GM12878 (cell line): ENCODE measurements around the gene APOBEC3H. TPM values are rescaled to one million over a fixed set of nuclear protein-coding genes. Genes with fewer than 3 reads are reported as not detected.

ENCODE experiments used
- ATAC-seq: fragments of 200-7000 bp; cut with Tn5 transposase; 3 replicates; pipeline ENCODE4 v1.9.1; 2020; ENCODE audit warnings: mild to moderate bottlenecking, moderate library complexity
- BruUV-seq: library from RNA; stranded (reverse); fragments of 400-500 nt; replicated peaks from 2 replicates; lab custom pipeline; 2021; lab: Mats Ljungman, UMichigan
- CTCF ChIA-PET: fragments of 300-600 bp; sonication (Branson Sonifier 250); formaldehyde crosslinking; extraction: SDS; loops from one replicate; lab custom pipeline; 2021; ENCODE audit warnings: inconsistent platforms; lab: Yijun Ruan, JAX
- POLR2A ChIA-PET: fragments of 350-600 bp; formaldehyde crosslinking; extraction: SDS; loops from one replicate; lab custom pipeline; 2021; ENCODE audit warnings: inconsistent platforms; lab: Charles Lee
- RAD21 ChIA-PET: fragments of 300-600 bp; sonication (Branson Sonifier 250); formaldehyde crosslinking; loops from one replicate; lab custom pipeline; 2023; ENCODE audit warnings: antibody characterized with exemption; ENCODE audit not compliant: unreplicated experiment; lab: Charles Lee
- SMC1A ChIA-PET: fragments of 300-600 bp; sonication (Branson Sonifier 250); formaldehyde crosslinking; loops from one replicate; lab custom pipeline; 2023; ENCODE audit not compliant: unreplicated experiment, uncharacterized antibody; lab: Charles Lee
- DNase-seq: peaks from one replicate; pipeline ENCODE4 v3.0.0-alpha.2; 2011; ENCODE audit warnings: low read depth, low spot score
- FAIRE-seq: peaks from 3 replicates; lab custom pipeline; 2011; peaks lifted over from hg19 to GRCh38; lab: Jason Lieb, UNC
- H2AFZ ChIP-seq: 2 replicates; pipeline ENCODE4 v1.6.0; 2011; ENCODE audit warnings: low read depth, low read length, control low read depth; ENCODE audit not compliant: control insufficient read depth
- H3K27ac ChIP-seq: 2 replicates; pipeline ENCODE4 v1.5.1; 2011; ENCODE audit warnings: control low read depth; ENCODE audit not compliant: control insufficient read depth, insufficient read depth
- H3K27me3 ChIP-seq, 2 experiments: replicated peaks in 1 of 2; 2 replicates each; pipeline versions ENCODE4 v1.6.0 to v1.6.1; 2011; ENCODE audit warnings: low read length in 1 of 2; ENCODE audit not compliant: control insufficient read depth in 2 of 2, insufficient read depth in 2 of 2
- H3K36me3 ChIP-seq, 2 experiments: 2 replicates each; pipeline ENCODE4 v1.5.1; 2011; ENCODE audit warnings: low read length in 1 of 2; ENCODE audit not compliant: control insufficient read depth in 2 of 2, insufficient read depth in 2 of 2
- H3K4me1 ChIP-seq: 2 replicates; pipeline ENCODE4 v1.6.1; 2011; ENCODE audit warnings: mild to moderate bottlenecking, low read length, moderate library complexity, mixed read lengths; ENCODE audit not compliant: control insufficient read depth, insufficient read depth
- H3K4me2 ChIP-seq: 2 replicates; pipeline ENCODE4 v1.6.0; 2011; ENCODE audit warnings: control low read depth; ENCODE audit not compliant: control insufficient read depth, insufficient read depth
- H3K4me3 ChIP-seq: fragments of 200-600 bp; sonication (generic); 2 replicates; pipeline ENCODE4 v1.5.1; 2016
- H3K79me2 ChIP-seq: 2 replicates; pipeline ENCODE4 v1.6.0; 2011; ENCODE audit warnings: low read length; ENCODE audit not compliant: control insufficient read depth, insufficient read depth
- H3K9ac ChIP-seq: 2 replicates; pipeline ENCODE4 v1.8.0; 2011; ENCODE audit warnings: low read length, control low read depth, mixed read lengths; ENCODE audit not compliant: control insufficient read depth, insufficient read depth
- H3K9me3 ChIP-seq: replicated peaks from 3 replicates; pipeline ENCODE4 v1.5.1; 2011; ENCODE audit warnings: mild to moderate bottlenecking, low read length; ENCODE audit not compliant: control insufficient read depth, insufficient read depth
- H4K20me1 ChIP-seq: 2 replicates; pipeline ENCODE4 v1.6.0; 2011; ENCODE audit not compliant: control insufficient read depth, insufficient read depth
- BCL11A ChIP-seq: IDR thresholded peaks from 2 replicates; pipeline ENCODE4 v1.6.1; 2011; ENCODE audit warnings: low read depth, low read length
- BCL3 ChIP-seq: IDR thresholded peaks from 2 replicates; pipeline ENCODE4 v1.6.1; 2011; ENCODE audit warnings: borderline replicate concordance, low read depth, mild to moderate bottlenecking, moderate library complexity, low read length; ENCODE audit not compliant: insufficient read depth, poor library complexity, severe bottlenecking
- CEBPB ChIP-seq, 2 experiments: fragments of 150-350 bp in 1 of 2; IDR thresholded peaks; 2 replicates each; pipeline ENCODE4 v1.6.1; 2012 to 2014; ENCODE audit warnings: low read depth in 2 of 2, low read length in 2 of 2, borderline replicate concordance in 1 of 2, inconsistent platforms in 1 of 2
- CHD4 ChIP-seq: fragments of 200-600 bp; sonication (generic); IDR thresholded peaks from 2 replicates; pipeline ENCODE4 v1.6.1; 2016; ENCODE audit warnings: mild to moderate bottlenecking
- CREM ChIP-seq: IDR thresholded peaks from 2 replicates; pipeline ENCODE4 v1.6.1; 2014; ENCODE audit warnings: antibody characterized with exemption, low read depth
- LARP7 ChIP-seq: fragments of 450-650 bp; IDR thresholded peaks from 2 replicates; pipeline ENCODE4 v1.6.1; 2017; ENCODE audit warnings: mild to moderate bottlenecking
- MEF2A ChIP-seq: IDR thresholded peaks from 2 replicates; pipeline ENCODE4 v1.6.1; 2011; ENCODE audit warnings: low read depth, mild to moderate bottlenecking, low read length, moderate library complexity; ENCODE audit not compliant: insufficient read depth
- MLLT1 ChIP-seq: fragments of 450-650 bp; IDR thresholded peaks from 2 replicates; pipeline ENCODE4 v1.6.1; 2016; ENCODE audit warnings: mild to moderate bottlenecking
- PML ChIP-seq: IDR thresholded peaks from 2 replicates; pipeline ENCODE4 v1.6.1; 2012; ENCODE audit warnings: low read length, inconsistent platforms
- POLR2AphosphoS5 ChIP-seq: IDR thresholded peaks from 2 replicates; pipeline ENCODE4 v1.6.1; 2011; ENCODE audit warnings: mild to moderate bottlenecking, low read length, inconsistent platforms
- RB1 ChIP-seq: fragments of 450-650 bp; formaldehyde crosslinking; IDR thresholded peaks from 2 replicates; pipeline ENCODE4 v1.6.1; 2017; ENCODE audit warnings: mild to moderate bottlenecking, borderline replicate concordance
- SKIL ChIP-seq: fragments of 450-650 bp; IDR thresholded peaks from 2 replicates; pipeline ENCODE4 v1.6.1; 2017; ENCODE audit warnings: mild to moderate bottlenecking, low read depth, inconsistent platforms; ENCODE audit not compliant: poor library complexity, severe bottlenecking
- SP1 ChIP-seq: IDR thresholded peaks from one replicate; pipeline ENCODE4 v1.6.1; 2011; ENCODE audit warnings: low read depth, low read length
- SPI1 ChIP-seq: IDR thresholded peaks from 2 replicates; pipeline ENCODE4 v1.6.1; 2011; ENCODE audit warnings: low read depth, mild to moderate bottlenecking, low read length, moderate library complexity, borderline replicate concordance; ENCODE audit not compliant: insufficient read depth
- SREBF1 ChIP-seq: IDR thresholded peaks from 2 replicates; pipeline ENCODE4 v1.6.1; 2012; ENCODE audit warnings: mild to moderate bottlenecking, low read length
- USF2 ChIP-seq: IDR thresholded peaks from 2 replicates; pipeline ENCODE4 v1.6.1; 2011; ENCODE audit warnings: low read depth, low read length, improper control_type of control experiment, borderline replicate concordance
- WGBS: methylation state at CpG from one replicate; pipeline ENCODE4 v1.1.6; 2016; ENCODE audit warnings: low lambda C conversion rate; ENCODE audit not compliant: insufficient replicate concordance, insufficient coverage; ENCODE audit errors: missing lambda C conversion rate; 5-methylcytosine and 5-hydroxymethylcytosine counted together
- in situ Hi-C: fragments of 300-500 bp; cut with MboI; formaldehyde crosslinking; loops from 9 replicates; pipeline ENCODE4 v1.14.3; 2018; ENCODE audit warnings: mixed read lengths
- intact Hi-C: fragments of 100-400 bp; cut with micrococcal nuclease; formaldehyde crosslinking; loops from one replicate; pipeline ENCODE4 v1.14.2; 2022; ENCODE audit not compliant: unreplicated experiment
- polyA plus RNA-seq, 11 experiments: library from polyadenylated mRNA; depleted of rRNA in 4 of 11; unstranded in 6 of 11; stranded (reverse) in 5 of 11; fragments of >200 nt; fragmentation: Nextera tagmentation in 4 of 11; fragmentation: Illumina TruSeq in 1 of 11; extraction: Ambion mirVana in 4 of 11; extraction: Trizol in 1 of 11; gene quantifications; 1 replicate in 1 of 11; 2 replicates in 10 of 11; pipeline versions ENCODE4 v1.2.1 to v1.2.3, GENCODE V29; 2011 to 2016; ENCODE audit warnings: inconsistent platforms in 2 of 11, missing spikeins in 2 of 11, low read depth in 1 of 11
- total RNA-seq, 4 experiments: library from RNA; depleted of rRNA in 3 of 4; stranded (reverse); fragments of >200 nt in 3 of 4; fragmentation: Illumina TruSeq in 1 of 4; extraction: Trizol in 1 of 4; gene quantifications; 2 replicates each; pipeline versions ENCODE4 v1.2.1 to v1.2.3, GENCODE V29; 2013 to 2021

APOBEC3H gene
- total and polyA plus RNA-seq, 10 of the 15 experiments (the other 5 are each of a cell fraction or from before 2014, with no cell fraction given) = 7.5 to 23.0 (median 14.8) TPM

- intact Hi-C loops = loop anchor here (10.0 kb wide), 1 partner anchor 356 kb away; no protein-coding TSS in a partner anchor
- H3K4me1 ChIP-seq = peaks cover 24% of the 10 kb centered on the region
- H4K20me1 ChIP-seq = no peaks in the 10 kb centered on the region
- TF ChIP-seq SKIL = no peak
- TF ChIP-seq SPI1 = no peak
- no peak for TF ChIP-seq SREBF1
- no peak for TF ChIP-seq USF2
- TF ChIP-seq CREM = no peak
- no peak for TF ChIP-seq PML
- no peak for TF ChIP-seq LARP7
- no peak for TF ChIP-seq MEF2A
- TF ChIP-seq BCL11A = no peak
- TF ChIP-seq CEBPB (IDR thresholded peaks at IDR 0.05; ENCODE audit: borderline replicate concordance in 1 of 2, low read depth in 2 of 2, low read length in 2 of 2) = no peak
- TF ChIP-seq SP1 = no peak
- no peak for TF ChIP-seq RB1
- TF ChIP-seq CHD4 = no peak
- no peak for TF ChIP-seq MLLT1
- no peak for TF ChIP-seq POLR2AphosphoS5
- no peak for TF ChIP-seq BCL3
- no peaks in the 10 kb centered on the region for H3K36me3 ChIP-seq
- H3K9me3 ChIP-seq = no peaks in the 10 kb centered on the region
- ATAC-seq (no peak), DNase-seq (no peak), FAIRE-seq (no peak)
- H3K27ac ChIP-seq = no peak overlapping the region
- H3K79me2 ChIP-seq = no peaks in the 10 kb centered on the region
- CTCF ChIA-PET = interaction anchor here (0.6 to 7.6 kb wide), 5 partner anchors 40 to 252 kb away, joined by 3 to 74 read pairs (median 4); no protein-coding TSS in a partner anchor
- in situ Hi-C loops = loop anchor here (10.0 kb wide), 1 partner anchor 356 kb away; no protein-coding TSS in a partner anchor
- no peak overlapping the region for H2AFZ ChIP-seq
- H3K9ac ChIP-seq = no peak overlapping the region
- no peak overlapping the region for H3K4me2 ChIP-seq
- SMC1A ChIA-PET = interaction anchor here (0.6 to 4.1 kb wide), 8 partner anchors 22 to 118 kb away, joined by 3 to 26 read pairs (median 4); partner anchors contain the start of gene APOBEC3C
- RAD21 ChIA-PET = interaction anchor here (1.3 to 1.4 kb wide), 3 partner anchors 28 to 146 kb away, joined by 3 to 13 read pairs (median 6); no protein-coding TSS in a partner anchor
- no peak overlapping the region for H3K4me3 ChIP-seq
- POLR2A ChIA-PET = interaction anchor here (1.4 kb wide), 1 partner anchor 105 kb away, joined by 6 read pairs; no protein-coding TSS in a partner anchor
- BruUV-seq = no TSS peak
- 84% methylated on average over 4 of the region's 4 CpGs for WGBS
- H3K27me3 ChIP-seq = no peaks in the 10 kb centered on the region
These were observed 23.9 kb downstream of the APOBEC3H start for GRCh38 chr22:39120983-39121382.
